A549 (cell line): ENCODE data around the gene PODXL2. TPM values are rescaled to one million over a fixed set of nuclear protein-coding genes. Genes with fewer than 3 reads are reported as not detected.
"Not testable (repeated sequence)": the region's sequence is repeated elsewhere in the genome, so short reads cannot be mapped to it uniquely, and the experiment has no call there.

Source experiments
- ATAC-seq, 2 experiments: fragments of 200-7000 bp in 1 of 2; fragments of >200 bp in 1 of 2; cut with Nextera tagmentation in 1 of 2; cut with Tn5 transposase in 1 of 2; 3 replicates each; pipeline versions ENCODE4 v1.8.0 to v1.9.1; 2018 to 2020; ENCODE audit warnings: mild to moderate bottlenecking in 1 of 2, moderate library complexity in 1 of 2
- CTCF ChIA-PET: fragments of 300-600 bp; sonication (Branson Sonifier 250); formaldehyde crosslinking; extraction: SDS; loops from one replicate; lab custom pipeline; 2021; ENCODE audit warnings: antibody characterized with exemption, inconsistent platforms; lab: Yijun Ruan, JAX
- POLR2A ChIA-PET: fragments of 350-600 bp; formaldehyde crosslinking; extraction: SDS; loops from one replicate; lab custom pipeline; 2021; ENCODE audit warnings: antibody characterized with exemption, inconsistent platforms; lab: Yijun Ruan, JAX
- DNase-seq, 2 experiments: peaks; one replicate each; pipeline versions ENCODE4 v3.0.0 to v3.0.0-alpha.2; 2011 to 2016; ENCODE audit warnings: low read depth in 1 of 2, low spot score in 1 of 2
- FAIRE-seq: peaks from 2 replicates; lab custom pipeline; 2011; peaks lifted over from hg19 to GRCh38; lab: Jason Lieb, UNC
- H3K27ac ChIP-seq, 2 experiments: fragments of >200 bp; sonication (Bioruptor Twin); formaldehyde crosslinking; 3 replicates each; pipeline ENCODE4 v1.5.1; 2016 to 2017
- H3K4me1 ChIP-seq: fragments of >200 bp; sonication (Bioruptor Twin); formaldehyde crosslinking; 3 replicates; pipeline ENCODE4 v1.6.1; 2016
- H3K4me2 ChIP-seq: fragments of >200 bp; sonication (Bioruptor Twin); formaldehyde crosslinking; 3 replicates; pipeline ENCODE4 v1.6.1; 2016
- H3K4me3 ChIP-seq: fragments of >200 bp; sonication (Bioruptor Twin); formaldehyde crosslinking; 3 replicates; pipeline ENCODE4 v1.5.1; 2016
- H3K9me3 ChIP-seq: fragments of >200 bp; sonication (Bioruptor Twin); formaldehyde crosslinking; 3 replicates; pipeline ENCODE4 v1.6.1; 2016
- CBX2 ChIP-seq: fragments of 200-600 bp; sonication (generic); IDR thresholded peaks from 2 replicates; pipeline ENCODE4 v1.6.1; 2016; ENCODE audit warnings: low read depth, mild to moderate bottlenecking, borderline replicate concordance
- E2F6 ChIP-seq: IDR thresholded peaks from 2 replicates; pipeline ENCODE4 v1.6.1; 2012; ENCODE audit warnings: low read depth, borderline replicate concordance
- EHF ChIP-seq: fragments of 250-450 bp; sonication (Bioruptor Pico); IDR thresholded peaks from 2 replicates; pipeline ENCODE4 v1.5.0; 2020; ENCODE audit warnings: mild to moderate bottlenecking
- EHMT2 ChIP-seq: fragments of 200-600 bp; sonication (generic); IDR thresholded peaks from 2 replicates; pipeline ENCODE4 v1.6.1; 2016; ENCODE audit warnings: antibody characterized with exemption, low read depth, mild to moderate bottlenecking, moderate library complexity
- ESRRA ChIP-seq: fragments of 150-350 bp; IDR thresholded peaks from 2 replicates; pipeline ENCODE4 v1.6.1; 2014; ENCODE audit warnings: mild to moderate bottlenecking, low read length, borderline replicate concordance
- FOSL2 ChIP-seq, 2 experiments: fragments of 450-650 bp in 1 of 2; fragments of >200 bp in 1 of 2; sonication (Bioruptor Twin) in 1 of 2; formaldehyde crosslinking; IDR thresholded peaks; 2 replicates each; pipeline versions ENCODE4 v1.5.0 to v1.6.1; 2016 to 2020; ENCODE audit warnings: mild to moderate bottlenecking in 1 of 2, moderate library complexity in 1 of 2
- FOXS1 ChIP-seq: fragments of 250-450 bp; sonication (Bioruptor Pico); IDR thresholded peaks from 2 replicates; pipeline ENCODE4 v1.5.0; 2020; ENCODE audit warnings: mild to moderate bottlenecking, moderate library complexity
- HDAC2 ChIP-seq: fragments of 200-600 bp; sonication (generic); IDR thresholded peaks from 2 replicates; pipeline ENCODE4 v1.6.1; 2016
- HES2 ChIP-seq: fragments of >200 bp; sonication (Bioruptor Twin); formaldehyde crosslinking; IDR thresholded peaks from 2 replicates; pipeline ENCODE4 v1.6.1; 2016
- HEYL ChIP-seq: fragments of 250-450 bp; sonication (Bioruptor Pico); IDR thresholded peaks from 2 replicates; pipeline ENCODE4 v1.8.0; 2021; ENCODE audit warnings: mild to moderate bottlenecking, moderate library complexity
- HOXB13 ChIP-seq: fragments of 250-450 bp; sonication (Bioruptor Pico); IDR thresholded peaks from 2 replicates; pipeline ENCODE4 v1.5.0; 2020; ENCODE audit warnings: low read depth, mild to moderate bottlenecking, moderate library complexity
- HOXB5 ChIP-seq: fragments of 250-450 bp; sonication (Bioruptor Pico); IDR thresholded peaks from 2 replicates; pipeline ENCODE4 v1.5.0; 2020; ENCODE audit warnings: mild to moderate bottlenecking, moderate library complexity
- JUNB ChIP-seq: fragments of >200 bp; sonication (Bioruptor Twin); formaldehyde crosslinking; IDR thresholded peaks from 2 replicates; pipeline ENCODE4 v1.6.1; 2016
- KDM1A ChIP-seq: fragments of 200-600 bp; sonication (generic); IDR thresholded peaks from 2 replicates; pipeline ENCODE4 v1.6.1; 2016; ENCODE audit warnings: low read depth, mild to moderate bottlenecking
- MAFK ChIP-seq: fragments of 450-650 bp; IDR thresholded peaks from 2 replicates; pipeline ENCODE4 v1.6.1; 2014; ENCODE audit not compliant: partially characterized antibody
- MYC ChIP-seq: IDR thresholded peaks from 2 replicates; pipeline ENCODE4 v1.6.1; 2012; ENCODE audit warnings: mild to moderate bottlenecking, inconsistent platforms, low read length, improper control_type of control experiment, borderline replicate concordance
- NFE2L2 ChIP-seq: fragments of 150-350 bp; conservative IDR thresholded peaks from 2 replicates; pipeline ENCODE4 v1.6.1; 2014; ENCODE audit warnings: low read length
- POLR2AphosphoS2 ChIP-seq: conservative IDR thresholded peaks from 2 replicates; pipeline ENCODE4 v1.6.1; 2012; ENCODE audit warnings: low read length, improper control_type of control experiment, inconsistent platforms
- REST ChIP-seq: fragments of 200-600 bp; sonication (generic); IDR thresholded peaks from 2 replicates; pipeline ENCODE4 v1.6.1; 2016; ENCODE audit warnings: antibody characterized with exemption, mild to moderate bottlenecking, moderate library complexity
- TP53 ChIP-seq: fragments of 250-450 bp; sonication (Bioruptor Pico); IDR thresholded peaks from 2 replicates; pipeline ENCODE4 v1.5.0; 2021; ENCODE audit warnings: mild to moderate bottlenecking, moderate library complexity
- ZC3H11A ChIP-seq: fragments of 450-650 bp; IDR thresholded peaks from 2 replicates; pipeline ENCODE4 v1.6.1; 2014; ENCODE audit warnings: antibody characterized with exemption, mild to moderate bottlenecking
- ZSCAN20 ChIP-seq: fragments of 250-450 bp; sonication (Bioruptor Pico); IDR thresholded peaks from 2 replicates; pipeline ENCODE4 v1.8.0; 2022; ENCODE audit warnings: mild to moderate bottlenecking, moderate library complexity
- WGBS: methylation state at CpG from one replicate; pipeline ENCODE4 v1.1.6; 2017; ENCODE audit errors: missing lambda C conversion rate; 5-methylcytosine and 5-hydroxymethylcytosine counted together
- polyA plus RNA-seq, 4 experiments: library from polyadenylated mRNA; depleted of rRNA in 3 of 4; stranded (reverse); fragments of >200 nt; fragmentation: RNase III in 1 of 4; extraction: RNeasy Plus Mini Kit Qiagen cat#74134 plus additional on column Dnase treatment in 1 of 4; gene quantifications; 2 replicates in 3 of 4; 3 replicates in 1 of 4; pipeline ENCODE4 v1.2.3, GENCODE V29; 2011 to 2017

PODXL2 gene
- polyA plus RNA-seq, 2 of the 4 experiments (the other 2 are of a cell fraction), result 4.2 to 5.5 TPM

DNA sequence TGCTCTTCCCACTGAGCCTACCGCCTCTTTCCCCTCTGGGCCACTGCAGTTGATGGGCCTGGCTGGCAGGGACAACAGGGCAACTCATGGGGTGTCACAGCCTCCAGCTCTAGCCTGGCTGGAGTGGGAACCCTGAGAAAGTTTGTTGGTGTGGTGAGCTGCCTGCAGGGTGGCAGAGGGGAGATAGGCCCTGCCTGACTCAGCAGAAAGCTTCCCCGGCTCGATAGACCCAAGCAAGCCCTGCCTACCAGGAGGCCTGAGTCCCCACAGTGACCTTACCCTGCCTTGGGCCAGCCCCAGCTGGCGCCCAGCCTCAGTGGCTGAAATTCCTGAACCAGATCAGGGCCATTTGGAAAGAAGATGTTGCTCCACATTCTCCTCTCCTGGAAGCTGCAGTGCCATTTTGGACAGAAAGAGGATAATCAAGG lies 73.2 kb downstream of the PODXL2 start:
- TF ChIP-seq TP53 (CRISPR knock-in tag) (no peak), EHF (CRISPR knock-in tag) (no peak), MAFK (peak; percentile 43)
- ATAC-seq, result no peak
- CTCF ChIA-PET, result interaction anchor here (1.0 kb wide), 1 partner anchor 12 kb away, joined by 3 read pairs; no protein-coding TSS in a partner anchor

GRCh38 chr3:127704840-127705239 lies 75.9 kb downstream of the PODXL2 start:
- FAIRE-seq, POLR2A ChIA-PET, H3K4me2 ChIP-seq, H3K9me3 ChIP-seq, DNase-seq, H3K27ac ChIP-seq, H3K4me3 ChIP-seq, ATAC-seq: not testable (repeated sequence)
- WGBS, result 89% methylated on average over 3 of the region's 4 CpGs
- CTCF ChIA-PET, result interaction anchor here (1.0 kb wide), 1 partner anchor 33 kb away, joined by 3 read pairs; no protein-coding TSS in a partner anchor
- peaks cover 14% of the 10 kb centered on the region; the same call in 2 of the 3 replicates for H3K4me1 ChIP-seq

More for the DNA sequence above, 73.2 kb downstream of the PODXL2 start:
- H3K4me3 ChIP-seq, result no peak overlapping the region
- POLR2A ChIA-PET, result no interaction called here
- WGBS, result 67% methylated on average over 1 of the region's 4 CpGs
- DNase-seq (no peak), FAIRE-seq (no peak)
- no peak overlapping the region for H3K4me2 ChIP-seq
- peaks cover 31% of the 10 kb centered on the region for H3K4me1 ChIP-seq
- peaks cover 3% of the 10 kb centered on the region; the same call in 1 of the 3 replicates for H3K9me3 ChIP-seq
- peak overlapping the region; percentile 27 to 61; a peak in 3 of 6 replicates for H3K27ac ChIP-seq

DNA sequence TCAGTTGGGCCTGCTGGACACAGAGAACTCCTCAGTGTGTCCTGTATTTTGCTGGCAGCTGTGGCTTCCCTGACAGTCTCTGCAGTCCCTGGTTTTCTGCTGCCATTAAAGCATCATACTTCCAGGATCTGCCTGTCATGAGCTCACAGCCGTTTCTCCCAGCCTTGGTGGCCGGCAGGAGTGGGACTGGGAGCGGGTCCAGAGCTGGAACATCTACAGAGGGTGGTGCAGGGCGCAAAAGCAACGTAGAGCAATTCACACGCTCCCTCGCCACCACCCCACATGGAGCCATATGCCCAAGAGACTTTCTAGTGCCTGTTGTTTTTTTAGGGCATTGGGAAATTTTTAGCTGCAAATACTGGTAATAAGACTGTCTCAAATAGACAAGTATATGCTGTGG lies 77.3 kb downstream of the PODXL2 start:
- ChIA-PET POLR2A (no interaction called here), CTCF (interaction anchor here (0.9 to 1.4 kb wide), 4 partner anchors 10 to 254 kb away, joined by 3 to 8 read pairs (median 4); no protein-coding TSS in a partner anchor)
- H3K4me3 ChIP-seq, result no peak overlapping the region
- FAIRE-seq (no peak), ATAC-seq (no peak)
- no peak overlapping the region for H3K4me2 ChIP-seq
- no peak overlapping the region for H3K27ac ChIP-seq
- peaks cover 3% of the 10 kb centered on the region; the same call in 1 of the 3 replicates for H3K9me3 ChIP-seq
- TF ChIP-seq ESRRA (no peak), HES2 (no peak), HOXB13 (CRISPR knock-in tag) (no peak), E2F6 (no peak), POLR2AphosphoS2 (no peak), FOXS1 (CRISPR knock-in tag) (no peak), FOSL2 (IDR thresholded peaks at IDR 0.05) (no peak), FOSL2 (CRISPR knock-in tag; IDR thresholded peaks at IDR 0.05) (no peak), HDAC2 (no peak)
- TF ChIP-seq, all 56 proteins: peak for 0
- DNase-seq, result no peak
- 94% methylated on average over 7 of the region's 7 CpGs for WGBS
- peaks cover 23% of the 10 kb centered on the region for H3K4me1 ChIP-seq

DNA sequence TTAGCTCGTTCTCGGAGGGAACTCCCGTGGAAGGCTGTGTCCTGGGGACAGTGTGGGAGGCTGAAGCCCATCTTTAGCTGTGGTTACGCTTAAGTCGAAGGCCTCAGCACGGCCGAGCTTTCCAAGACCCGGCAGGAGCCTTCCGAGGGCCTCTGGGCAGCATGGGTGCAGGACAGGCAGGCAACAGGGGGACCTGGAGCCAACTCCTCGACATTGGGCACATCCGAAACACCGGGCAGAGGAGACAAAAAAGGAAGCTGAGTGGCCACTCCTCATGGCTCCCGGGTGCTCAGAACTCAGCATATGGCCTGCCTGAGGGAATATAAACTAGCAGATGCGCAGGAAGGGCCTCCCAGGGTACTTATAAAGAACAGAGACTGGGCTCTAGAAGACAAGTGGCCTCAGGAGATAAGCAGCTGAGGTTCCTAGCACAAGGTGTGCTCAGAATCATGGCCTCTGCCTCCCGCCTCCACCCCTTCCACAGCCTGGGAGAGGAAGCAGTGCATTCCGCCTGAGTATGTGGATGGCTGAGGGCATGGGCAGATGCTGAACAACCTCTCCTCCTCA lies 77.9 kb downstream of the PODXL2 start:
- CTCF ChIA-PET, result interaction anchor here (1.0 to 1.4 kb wide), 3 partner anchors 11 to 253 kb away, joined by 3 to 8 read pairs (median 4); no protein-coding TSS in a partner anchor
- Histone ChIP-seq H3K27ac (no peak overlapping the region), H3K4me3 (no peak overlapping the region), H3K4me2 (no peak overlapping the region), H3K9me3 (peaks cover 3% of the 10 kb centered on the region; the same call in 1 of the 3 replicates)
- no peak for ATAC-seq
- TF ChIP-seq KDM1A, result no peak
- no peak for TF ChIP-seq JUNB
- no peak for TF ChIP-seq MAFK
- no peak for TF ChIP-seq EHMT2
- no peak for TF ChIP-seq ZSCAN20
- no peak for TF ChIP-seq NFE2L2
- no peak for TF ChIP-seq ZC3H11A
- no peak for TF ChIP-seq REST
- no peak for TF ChIP-seq HEYL
- no peak for TF ChIP-seq CBX2
- TF ChIP-seq HOXB5 (CRISPR knock-in tag), result no peak
- no peak for TF ChIP-seq MYC
- TF ChIP-seq HOXB13 (CRISPR knock-in tag), result no peak
- TF ChIP-seq, all 56 proteins: peak for 0
- FAIRE-seq, result no peak
- POLR2A ChIA-PET, result no interaction called here
- peaks cover 25% of the 10 kb centered on the region for H3K4me1 ChIP-seq
- no peak for DNase-seq
- WGBS, result 90% methylated on average over 16 of the region's 16 CpGs
